HepG2 (cell line): Measurements from ENCODE around the gene RPTOR. TPM values are rescaled to one million over a fixed set of nuclear protein-coding genes. Genes with fewer than 3 reads are reported as not detected.
A peak's percentile ranks its signal among the peaks of the same experiment; 100 is the strongest.

Experiments used
- ATAC-seq: fragments of 200-7000 bp; cut with Tn5 transposase; 3 replicates; pipeline ENCODE4 v1.9.1; 2020; ENCODE audit warnings: mild to moderate bottlenecking, moderate library complexity
- BruUV-seq: library from RNA; stranded (reverse); fragments of 400-500 nt; replicated peaks from 2 replicates; lab custom pipeline; 2021; lab: Mats Ljungman, UMichigan
- CTCF ChIA-PET: fragments of 300-600 bp; formaldehyde crosslinking; extraction: SDS; loops from one replicate; lab custom pipeline; 2021; ENCODE audit warnings: low total read pairs, inconsistent platforms, low intra/inter-chr PET ratio; lab: Yijun Ruan, JAX
- POLR2A ChIA-PET: fragments of 350-600 bp; sonication (Branson Sonifier 250); formaldehyde crosslinking; loops from one replicate; lab custom pipeline; 2020; ENCODE audit warnings: antibody characterized with exemption, inconsistent platforms; lab: Yijun Ruan, JAX
- DNase-seq: peaks from one replicate; pipeline ENCODE4 v3.0.0-alpha.2; 2015; ENCODE audit warnings: low spot score
- FAIRE-seq: peaks from 3 replicates; lab custom pipeline; 2011; peaks lifted over from hg19 to GRCh38; lab: Jason Lieb, UNC
- H2AFZ ChIP-seq: one replicate; pipeline ENCODE4 v1.6.1; 2011; ENCODE audit warnings: low read length, inconsistent platforms
- H3K27ac ChIP-seq: fragments of 300-600 bp; 3 replicates; pipeline ENCODE4 v1.8.0; 2011; ENCODE audit warnings: mixed run types, mild to moderate bottlenecking, mixed read lengths, low read length, inconsistent platforms; ENCODE audit not compliant: insufficient read depth; ENCODE audit errors: extremely low read length
- H3K27me3 ChIP-seq, 2 experiments: fragments of 200-600 bp in 1 of 2; 2 replicates in 1 of 2; 3 replicates in 1 of 2; pipeline versions ENCODE4 v1.6.0 to v1.8.0; 2011; ENCODE audit warnings: low read length in 2 of 2, mild to moderate bottlenecking in 2 of 2, moderate library complexity in 2 of 2, inconsistent platforms in 1 of 2; ENCODE audit not compliant: insufficient read depth in 2 of 2, control insufficient read depth in 1 of 2
- H3K36me3 ChIP-seq, 2 experiments: fragments of 200-600 bp in 1 of 2; replicated peaks in 1 of 2; 2 replicates in 1 of 2; 3 replicates in 1 of 2; pipeline versions ENCODE4 v1.5.1 to v1.8.0; 2011; ENCODE audit warnings: low read length in 2 of 2, inconsistent platforms in 1 of 2; ENCODE audit not compliant: insufficient read depth in 2 of 2, control insufficient read depth in 1 of 2
- H3K4me1 ChIP-seq: 2 replicates; pipeline ENCODE4 v1.5.1; 2012; ENCODE audit warnings: low read length, inconsistent platforms; ENCODE audit not compliant: insufficient read depth
- H3K4me2 ChIP-seq: 2 replicates; pipeline ENCODE4 v1.6.0; 2011; ENCODE audit warnings: low read depth, low read length, inconsistent platforms
- H3K4me3 ChIP-seq, 3 experiments: fragments of 200-600 bp in 1 of 3; sonication (generic), shearing (Covaris generic) in 1 of 3; replicated peaks in 1 of 3; 2 replicates each; pipeline ENCODE4 v1.5.1; 2011 to 2016; ENCODE audit warnings: low read length in 3 of 3, inconsistent platforms in 2 of 3, low read depth in 2 of 3, mild to moderate bottlenecking in 2 of 3, control low read depth in 1 of 3, mixed read lengths in 1 of 3; ENCODE audit not compliant: insufficient read depth in 1 of 3
- H3K79me2 ChIP-seq: one replicate; pipeline ENCODE4 v1.6.1; 2011; ENCODE audit warnings: low read length, inconsistent platforms; ENCODE audit not compliant: insufficient read depth
- H3K9ac ChIP-seq: 2 replicates; pipeline ENCODE4 v1.6.0; 2011; ENCODE audit warnings: mild to moderate bottlenecking, low read depth, low read length, inconsistent platforms; ENCODE audit not compliant: insufficient read depth
- H3K9me3 ChIP-seq: 2 replicates; pipeline ENCODE4 v1.5.1; 2012; ENCODE audit warnings: mild to moderate bottlenecking, low read length
- H4K20me1 ChIP-seq: 2 replicates; pipeline ENCODE4 v1.6.0; 2011; ENCODE audit warnings: inconsistent platforms, mild to moderate bottlenecking, low read length, moderate library complexity; ENCODE audit not compliant: insufficient read depth
- AGO2 ChIP-seq: fragments of 200-400 bp; formaldehyde crosslinking; optimal IDR thresholded peaks from 2 replicates; pipeline ENCODE3; 2017; ENCODE audit warnings: mild to moderate bottlenecking, low read depth, low read length, moderate library complexity
- CBX1 ChIP-seq: IDR thresholded peaks from one replicate; pipeline ENCODE4 v1.6.1; 2016; ENCODE audit warnings: antibody characterized with exemption, low read depth
- CREM ChIP-seq, 2 experiments: sonication (generic) in 1 of 2; formaldehyde crosslinking in 1 of 2; IDR thresholded peaks; 2 replicates each; pipeline versions ENCODE4 v1.4.0 to v1.6.1; 2016 to 2020; ENCODE audit warnings: antibody characterized with exemption in 1 of 2, mild to moderate bottlenecking in 1 of 2, missing genetic modification reagents in 1 of 2
- HDAC2 ChIP-seq: sonication (generic); formaldehyde crosslinking; IDR thresholded peaks from 2 replicates; pipeline ENCODE4 v1.4.0; 2020; ENCODE audit warnings: missing genetic modification reagents
- KAT7 ChIP-seq: IDR thresholded peaks from 2 replicates; pipeline ENCODE4 v1.6.1; 2018; ENCODE audit warnings: borderline replicate concordance, missing compliant biosample characterization
- MXD4 ChIP-seq: IDR thresholded peaks from 2 replicates; pipeline ENCODE4 v1.6.1; 2016; ENCODE audit warnings: mild to moderate bottlenecking, missing biosample characterization, missing genetic modification reagents
- REPIN1 ChIP-seq: sonication (generic); formaldehyde crosslinking; IDR thresholded peaks from 2 replicates; pipeline ENCODE4 v1.8.0; 2022; ENCODE audit warnings: missing genetic modification reagents, low read depth, mild to moderate bottlenecking, borderline replicate concordance
- TRAFD1 ChIP-seq: sonication (generic); formaldehyde crosslinking; IDR thresholded peaks from 2 replicates; pipeline ENCODE4 v1.5.1; 2020; ENCODE audit warnings: missing genetic modification reagents, mild to moderate bottlenecking, borderline replicate concordance
- TSC22D2 ChIP-seq: sonication (generic); formaldehyde crosslinking; IDR thresholded peaks from 2 replicates; pipeline ENCODE4 v1.5.1; 2020; ENCODE audit warnings: missing genetic modification reagents, mild to moderate bottlenecking, borderline replicate concordance
- ZNF280D ChIP-seq: sonication (generic); formaldehyde crosslinking; IDR thresholded peaks from 2 replicates; pipeline ENCODE4 v1.5.1; 2020; ENCODE audit warnings: mild to moderate bottlenecking, missing genetic modification reagents
- ZNF350 ChIP-seq: sonication (generic); formaldehyde crosslinking; IDR thresholded peaks from 2 replicates; pipeline ENCODE4 v1.4.0; 2020; ENCODE audit warnings: mild to moderate bottlenecking, low read depth, missing genetic modification reagents, borderline replicate concordance
- ZNF780A ChIP-seq: sonication (generic); formaldehyde crosslinking; IDR thresholded peaks from 2 replicates; pipeline ENCODE4 v1.8.0; 2022; ENCODE audit warnings: mild to moderate bottlenecking, missing genetic modification reagents, moderate library complexity
- ZSCAN21 ChIP-seq: sonication (generic); formaldehyde crosslinking; IDR thresholded peaks from 2 replicates; pipeline ENCODE4 v1.8.0; 2022; ENCODE audit warnings: mild to moderate bottlenecking, missing genetic modification reagents, moderate library complexity, borderline replicate concordance
- WGBS: methylation state at CpG from one replicate; pipeline ENCODE4 v1.1.6; 2017; ENCODE audit warnings: low lambda C conversion rate; 5-methylcytosine and 5-hydroxymethylcytosine counted together
- in situ Hi-C: cut with HindIII; loops from 2 replicates; pipeline ENCODE4 v1.10.0; 2017; ENCODE audit warnings: low pct_unique_long_range_greater_than_20kb; ENCODE audit not compliant: extremely low pct_ligation_motif_present
- intact Hi-C: fragments of 100-400 bp; cut with micrococcal nuclease; formaldehyde crosslinking; loops from one replicate; pipeline ENCODE4 v1.10.0; 2022; ENCODE audit not compliant: unreplicated experiment
- polyA plus RNA-seq, 8 experiments: library from polyadenylated mRNA; depleted of rRNA in 3 of 8; stranded (reverse) in 7 of 8; unstranded in 1 of 8; fragments of >200 nt; fragmentation: Illumina TruSeq in 4 of 8; extraction: Trizol in 4 of 8; gene quantifications; 2 replicates each; pipeline versions ENCODE4 v1.2.1 to v1.2.3, GENCODE V29; 2011 to 2016; ENCODE audit warnings: low read depth in 4 of 8, missing spikeins in 1 of 8, mixed read lengths in 1 of 8; ENCODE audit not compliant: insufficient read depth in 1 of 8
- total RNA-seq, 5 experiments: library from RNA; depleted of rRNA; stranded (reverse); fragments of >200 nt; fragmentation: Illumina TruSeq; extraction: Trizol; gene quantifications; 2 replicates each; pipeline ENCODE4 v1.2.3, GENCODE V29; 2016; ENCODE audit warnings: low read depth in 1 of 5

The RPTOR gene
- total and polyA plus RNA-seq, 2 of the 13 experiments (the other 11 are each of a cell fraction or from before 2014, with no cell fraction given) = 6.6 to 25.3 TPM

- TF ChIP-seq ZNF280D (CRISPR knock-in tag) (peak; percentile 98; the same call in 1 of the 2 replicates), HDAC2 (CRISPR knock-in tag) (peak; percentile 13; the same call in 1 of the 2 replicates), ZNF350 (CRISPR knock-in tag) (0 out of 2 replicates have a peak, but pooled peaks have one; percentile 56), ZSCAN21 (CRISPR knock-in tag) (0 out of 2 replicates have a peak, but pooled peaks have one; percentile 20)
Observed at GRCh38 chr17:80628881-80629280, 84.2 kb downstream of the RPTOR start (continued).

- intact Hi-C loops (loop anchor here (1.0 to 2.0 kb wide), 2 partner anchors 37 to 54 kb away; no protein-coding TSS in a partner anchor), in situ Hi-C loops (no loop called here)
- Histone ChIP-seq H4K20me1 (peaks cover 9% of the 10 kb centered on the region; the same call in 1 of the 2 replicates), H3K36me3 (peaks cover 7 to 9% of the 10 kb centered on the region in 2 experiments), H3K27me3 (no peaks in the 10 kb centered on the region), H3K4me3 (peak overlapping the region in 2 of 3 experiments; percentile 5 to 41; a peak in 3 of 6 replicates), H3K4me1 (peaks cover 63% of the 10 kb centered on the region), H3K9me3 (peaks cover 31% of the 10 kb centered on the region; the same call in 1 of the 2 replicates), H3K9ac (peak overlapping the region; percentile 48; the same call in 1 of the 2 replicates), H3K27ac (peak overlapping the region; percentile 85), H2AFZ (no peak overlapping the region), H3K4me2 (peak overlapping the region; percentile 53), H3K79me2 (peaks cover 47% of the 10 kb centered on the region)
- DNase-seq = peak; percentile 99
- peak; percentile 92 for FAIRE-seq
- WGBS = 4% methylated on average over 13 of the region's 13 CpGs
- CTCF ChIA-PET = interaction anchor here (1.1 kb wide), 1 partner anchor 54 kb away, joined by 4 read pairs; no protein-coding TSS in a partner anchor
- POLR2A ChIA-PET = interaction anchor here (0.5 to 3.2 kb wide), 13 partner anchors 9 to 174 kb away, joined by 3 to 32 read pairs (median 8); partner anchors contain the start of gene RPTOR
- ATAC-seq = peak; percentile 38; the same call in 1 of the 3 replicates
- no TSS peak for BruUV-seq
- TF ChIP-seq CBX1 (peak; percentile 83), KAT7 (CRISPR knock-in tag) (0 out of 2 replicates have a peak, but pooled peaks have one; percentile 60), TSC22D2 (CRISPR knock-in tag) (peak; percentile 42; the same call in 1 of the 2 replicates), MXD4 (CRISPR knock-in tag) (0 out of 2 replicates have a peak, but pooled peaks have one; percentile 39), AGO2 (no peak), TRAFD1 (CRISPR knock-in tag) (no peak), CREM (IDR thresholded peaks at IDR 0.05) (peak; percentile 61; the same call in 1 of the 2 replicates), CREM (CRISPR knock-in tag; IDR thresholded peaks at IDR 0.05) (no peak), REPIN1 (peak; percentile 60; the same call in 1 of the 2 replicates), ZNF780A (CRISPR knock-in tag) (no peak; the same call in 1 of the 2 replicates)
Observed at GRCh38 chr17:80629298-80630028, 84.8 kb downstream of the RPTOR start.
